Karpas-422 (cell line): Measurements from ENCODE around the gene XPR1. TPM values are rescaled to one million over a fixed set of nuclear protein-coding genes. Genes with fewer than 3 reads are reported as not detected.

Source experiments
- DNase-seq: peaks from one replicate; pipeline ENCODE4 v3.0.0-alpha.2; 2015
- H2AFZ ChIP-seq: fragments of 200-600 bp; sonication (generic); 2 replicates; pipeline ENCODE4 v1.6.1; 2014; ENCODE audit warnings: antibody characterized with exemption, low read length, mixed read lengths
- H3K27ac ChIP-seq: fragments of 200-600 bp; sonication (generic); 2 replicates; pipeline ENCODE4 v1.5.1; 2014; ENCODE audit warnings: mild to moderate bottlenecking, low read length, moderate library complexity
- H3K27me3 ChIP-seq: fragments of 200-600 bp; sonication (generic); 2 replicates; pipeline ENCODE4 v1.6.1; 2014; ENCODE audit warnings: low read length, mixed read lengths
- H3K36me3 ChIP-seq: fragments of 200-600 bp; sonication (generic); 2 replicates; pipeline ENCODE4 v1.6.1; 2014; ENCODE audit warnings: low read length, mixed read lengths; ENCODE audit not compliant: insufficient read depth
- H3K4me1 ChIP-seq: fragments of 200-600 bp; sonication (generic); 2 replicates; pipeline ENCODE4 v1.6.1; 2014; ENCODE audit warnings: mild to moderate bottlenecking, low read length, mixed read lengths
- H3K4me2 ChIP-seq: fragments of 200-600 bp; sonication (generic); 2 replicates; pipeline ENCODE4 v1.6.1; 2014; ENCODE audit warnings: low read length, low read depth, mild to moderate bottlenecking; ENCODE audit not compliant: poor library complexity, severe bottlenecking
- H3K4me3 ChIP-seq: fragments of 200-600 bp; sonication (generic); 2 replicates; pipeline ENCODE4 v1.5.1; 2014; ENCODE audit warnings: mild to moderate bottlenecking, antibody characterized with exemption, low read length, mixed read lengths
- H3K79me2 ChIP-seq: fragments of 200-600 bp; sonication (generic); 2 replicates; pipeline ENCODE4 v1.6.1; 2014; ENCODE audit warnings: mild to moderate bottlenecking, low read length, mixed read lengths
- H3K9ac ChIP-seq: fragments of 200-600 bp; sonication (generic); 2 replicates; pipeline ENCODE4 v1.6.0; 2014; ENCODE audit warnings: low read length
- H3K9me2 ChIP-seq: fragments of 200-600 bp; sonication (generic), shearing (Covaris generic); replicated peaks from 2 replicates; pipeline ENCODE4 v1.6.0; 2014; ENCODE audit warnings: mild to moderate bottlenecking, low read length, moderate library complexity; ENCODE audit not compliant: insufficient read depth
- H3K9me3 ChIP-seq: fragments of 300-700, 200-600 bp; sonication (generic); 2 replicates; pipeline ENCODE4 v1.6.1; 2014; ENCODE audit warnings: low read length, mixed read lengths
- H4K20me1 ChIP-seq: fragments of 200-600 bp; sonication (generic); 2 replicates; pipeline ENCODE4 v1.6.1; 2014; ENCODE audit warnings: mild to moderate bottlenecking, antibody characterized with exemption, low read length, low read depth; ENCODE audit not compliant: insufficient read depth
- total RNA-seq: library from RNA; depleted of rRNA; stranded (reverse); fragments of >200 nt; shearing (Covaris generic); gene quantifications from 2 replicates; pipeline ENCODE4 v1.2.3, GENCODE V29; 2014; ENCODE audit warnings: low replicate concordance

Gene XPR1
- total RNA-seq, 1 experiment from 2014 or later: 38.3 TPM

- no peak overlapping the region for H3K27ac ChIP-seq
- no peak for DNase-seq
- H3K4me3 ChIP-seq: no peak overlapping the region
- no peak overlapping the region for H3K4me2 ChIP-seq
- H3K36me3 ChIP-seq: no peaks in the 10 kb centered on the region
- no peaks in the 10 kb centered on the region for H3K27me3 ChIP-seq
- H3K9me3 ChIP-seq: no peaks in the 10 kb centered on the region
- H2AFZ ChIP-seq: no peak overlapping the region
- H3K9me2 ChIP-seq: no peaks in the 10 kb centered on the region
- no peaks in the 10 kb centered on the region for H3K79me2 ChIP-seq
- H3K9ac ChIP-seq: no peak overlapping the region
- no peaks in the 10 kb centered on the region for H4K20me1 ChIP-seq
- no peaks in the 10 kb centered on the region for H3K4me1 ChIP-seq
Observed at GRCh38 chr1:180921891-180922630, 290.2 kb downstream of the XPR1 start.

DNA sequence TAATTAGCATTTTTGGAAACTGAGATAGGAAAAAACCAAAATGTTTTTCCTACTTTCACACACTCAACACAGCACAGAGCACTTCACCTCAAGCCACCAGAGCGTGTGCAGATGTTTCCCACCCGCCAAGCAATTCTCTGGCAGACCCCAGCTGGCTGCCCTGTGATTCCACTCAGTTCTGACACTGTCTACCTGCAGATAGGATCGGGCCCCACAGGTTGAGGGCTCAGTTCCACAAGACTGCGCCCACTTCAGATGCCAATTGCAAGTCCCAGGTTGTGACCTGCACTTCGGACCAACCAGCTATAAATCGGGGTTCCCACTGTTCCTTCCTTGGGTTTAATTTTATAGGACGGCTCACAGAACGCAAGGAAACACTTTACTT, 290.8 kb downstream of the XPR1 start:
- Histone ChIP-seq H3K36me3 (no peaks in the 10 kb centered on the region), H3K9me3 (no peaks in the 10 kb centered on the region), H4K20me1 (no peaks in the 10 kb centered on the region), H3K4me2 (no peak overlapping the region), H3K27ac (no peak overlapping the region), H2AFZ (no peak overlapping the region), H3K9ac (no peak overlapping the region), H3K79me2 (no peaks in the 10 kb centered on the region), H3K9me2 (no peaks in the 10 kb centered on the region), H3K27me3 (no peaks in the 10 kb centered on the region), H3K4me1 (no peaks in the 10 kb centered on the region), H3K4me3 (no peak overlapping the region)
- no peak for DNase-seq

DNA sequence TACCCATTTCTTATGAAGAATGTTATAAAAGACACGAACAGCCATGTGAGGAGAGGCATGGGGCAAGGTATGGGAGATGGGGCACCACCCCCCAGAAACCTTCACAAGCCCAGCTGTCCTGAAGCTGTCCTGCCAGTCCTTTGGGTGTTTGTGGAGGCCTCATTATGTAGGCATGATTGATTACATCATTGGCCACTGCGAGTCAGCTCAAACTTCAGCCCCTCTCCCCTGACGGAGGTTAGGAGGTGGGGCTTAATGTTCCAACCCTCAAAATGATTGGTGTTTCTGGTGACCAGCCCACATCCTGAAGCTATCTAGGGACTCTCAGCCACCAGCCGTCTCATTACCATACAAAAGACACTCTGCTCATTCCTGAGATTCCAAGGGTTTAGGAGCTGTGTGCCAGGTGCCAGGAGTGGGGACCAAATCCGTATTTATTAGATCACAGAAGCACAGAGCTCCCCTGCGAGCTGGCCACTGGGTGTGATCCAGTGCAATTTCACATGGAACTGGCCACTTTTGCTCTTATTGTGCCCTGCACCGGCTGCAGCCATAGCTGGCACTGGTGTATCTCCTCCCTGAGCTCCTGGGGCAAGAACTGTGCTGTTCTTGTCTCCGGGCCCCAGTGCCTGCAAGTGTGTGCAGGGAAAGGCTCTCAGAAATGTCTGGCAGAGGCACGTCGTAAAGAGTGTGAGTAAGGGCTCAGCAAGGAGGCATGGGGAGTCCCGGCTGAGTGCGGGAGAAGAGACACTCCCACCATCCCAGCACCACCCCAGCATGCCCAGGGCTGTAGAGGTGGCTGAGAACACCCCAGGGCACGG, 291.4 kb downstream of the XPR1 start:
- H3K27me3 ChIP-seq: no peaks in the 10 kb centered on the region
- no peaks in the 10 kb centered on the region for H3K36me3 ChIP-seq
- H3K9me3 ChIP-seq: no peaks in the 10 kb centered on the region
- H3K9me2 ChIP-seq: no peaks in the 10 kb centered on the region
- 0 out of 2 replicates have a peak, but pooled peaks cover 4% of the 10 kb centered on the region for H4K20me1 ChIP-seq
- no peak overlapping the region for H3K4me2 ChIP-seq
- H2AFZ ChIP-seq: no peak overlapping the region
- H3K4me1 ChIP-seq: no peaks in the 10 kb centered on the region
- H3K27ac ChIP-seq: no peak overlapping the region
- DNase-seq: no peak
- H3K9ac ChIP-seq: no peak overlapping the region
- no peak overlapping the region for H3K4me3 ChIP-seq
- no peaks in the 10 kb centered on the region for H3K79me2 ChIP-seq

- no peak overlapping the region for H3K4me2 ChIP-seq
Observed at GRCh38 chr1:180923887-180924286, 292.1 kb downstream of the XPR1 start.

GRCh38 chr1:180924939-180925338, 293.1 kb downstream of the XPR1 start:
- Histone ChIP-seq H4K20me1 (0 out of 2 replicates have a peak, but pooled peaks cover 4% of the 10 kb centered on the region), H3K4me2 (no peak overlapping the region), H3K9me2 (no peaks in the 10 kb centered on the region), H3K27me3 (no peaks in the 10 kb centered on the region), H3K9me3 (no peaks in the 10 kb centered on the region), H3K9ac (no peak overlapping the region), H2AFZ (no peak overlapping the region), H3K4me3 (no peak overlapping the region), H3K79me2 (no peaks in the 10 kb centered on the region), H3K4me1 (peaks cover 9% of the 10 kb centered on the region), H3K36me3 (no peaks in the 10 kb centered on the region), H3K27ac (no peak overlapping the region)
- no peak for DNase-seq

More at GRCh38 chr1:180923887-180924286, 292.1 kb downstream of the XPR1 start:
- Histone ChIP-seq H3K79me2 (no peaks in the 10 kb centered on the region), H3K9ac (no peak overlapping the region), H3K4me1 (peaks cover 5% of the 10 kb centered on the region), H3K36me3 (no peaks in the 10 kb centered on the region), H3K27ac (no peak overlapping the region), H3K9me2 (no peaks in the 10 kb centered on the region), H2AFZ (no peak overlapping the region), H3K9me3 (no peaks in the 10 kb centered on the region), H4K20me1 (0 out of 2 replicates have a peak, but pooled peaks cover 4% of the 10 kb centered on the region), H3K27me3 (no peaks in the 10 kb centered on the region), H3K4me3 (no peak overlapping the region)
- DNase-seq: no peak

DNA sequence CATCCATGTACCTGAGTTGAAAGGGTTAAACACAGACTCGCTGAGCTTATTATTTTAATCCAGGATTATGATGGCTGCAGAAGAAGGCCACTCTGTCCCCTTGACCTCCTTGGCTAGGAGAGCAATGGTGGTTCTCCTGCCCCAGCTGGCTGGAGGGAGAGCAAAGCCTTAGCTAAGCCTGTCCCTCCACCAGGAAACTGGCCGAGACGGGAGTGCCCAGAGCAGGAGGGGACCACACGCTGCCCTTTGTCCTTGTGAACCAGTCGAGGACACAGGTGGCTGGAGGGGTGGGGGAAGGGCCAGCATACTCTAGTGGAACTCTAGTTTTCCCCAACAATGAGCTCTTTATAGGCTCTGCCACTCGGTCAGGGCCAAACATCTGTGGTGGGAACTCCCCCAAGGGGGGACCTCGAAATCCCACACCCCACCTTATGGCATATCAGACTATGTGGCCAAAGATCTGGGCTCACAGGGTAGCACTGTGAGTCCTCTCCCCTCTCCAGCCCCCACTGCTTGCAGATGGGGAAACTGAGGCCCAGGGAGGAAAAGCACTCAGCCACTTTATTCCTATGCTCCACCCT, 293.7 kb downstream of the XPR1 start:
- Histone ChIP-seq H3K9me3 (no peaks in the 10 kb centered on the region), H3K9ac (no peak overlapping the region), H3K4me2 (no peak overlapping the region), H3K36me3 (no peaks in the 10 kb centered on the region), H4K20me1 (0 out of 2 replicates have a peak, but pooled peaks cover 4% of the 10 kb centered on the region), H3K27me3 (no peaks in the 10 kb centered on the region), H3K79me2 (no peaks in the 10 kb centered on the region), H3K4me3 (no peak overlapping the region), H3K9me2 (no peaks in the 10 kb centered on the region), H3K4me1 (peaks cover 9% of the 10 kb centered on the region), H2AFZ (no peak overlapping the region), H3K27ac (no peak overlapping the region)
- DNase-seq: no peak

DNA sequence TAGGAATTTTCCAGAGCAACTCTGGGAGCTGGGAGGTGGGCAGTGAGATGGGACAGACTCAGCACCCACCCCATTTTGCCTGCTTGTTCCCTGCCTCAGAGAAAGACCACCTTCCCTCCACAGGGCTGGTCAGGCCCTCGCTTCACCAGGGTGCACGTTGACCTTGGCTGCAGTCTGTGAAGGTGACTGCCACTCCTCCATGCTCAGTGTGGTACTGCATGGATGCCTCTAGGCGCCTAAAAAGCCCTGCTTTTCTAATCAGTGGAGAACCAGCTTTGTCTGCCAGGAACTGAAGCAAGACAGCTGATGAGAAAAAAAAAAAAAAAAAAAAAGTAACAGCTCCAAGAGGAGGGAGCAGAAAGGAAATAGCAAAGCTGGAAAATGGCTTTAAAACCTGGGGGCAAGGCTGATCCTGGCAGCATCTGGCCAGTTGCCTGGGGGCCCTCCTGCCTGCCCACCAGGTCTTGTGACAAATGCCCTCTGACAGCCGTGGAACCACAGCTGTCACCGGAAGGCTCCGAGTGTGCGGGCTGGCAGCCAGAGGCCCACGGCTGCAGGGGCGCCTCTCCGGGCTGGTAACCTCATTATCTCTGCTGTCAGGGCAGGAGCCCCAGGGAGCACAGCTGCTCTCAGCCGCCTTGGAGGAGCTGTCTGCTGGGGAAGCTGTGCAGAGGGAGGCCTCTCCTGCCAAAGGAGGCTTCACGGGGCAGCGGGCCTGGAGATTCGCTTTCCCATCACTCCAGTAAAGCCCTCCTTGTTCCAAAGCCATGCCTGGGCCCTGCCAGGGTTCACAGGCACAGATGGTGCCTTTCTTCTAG, 294.6 kb downstream of the XPR1 start:
- Histone ChIP-seq H3K4me1 (peaks cover 9% of the 10 kb centered on the region), H2AFZ (no peak overlapping the region), H3K27ac (no peak overlapping the region), H3K36me3 (no peaks in the 10 kb centered on the region), H4K20me1 (0 out of 2 replicates have a peak, but pooled peaks cover 4% of the 10 kb centered on the region), H3K4me3 (no peak overlapping the region), H3K27me3 (no peaks in the 10 kb centered on the region), H3K9me3 (no peaks in the 10 kb centered on the region), H3K79me2 (no peaks in the 10 kb centered on the region), H3K4me2 (no peak overlapping the region), H3K9me2 (no peaks in the 10 kb centered on the region), H3K9ac (no peak overlapping the region)
- DNase-seq: no peak
